SK-N-SH treated with all-trans-retinoic acid at 6 μM for 48 hours (cell line): Measurements from ENCODE around the gene C10orf120.

ENCODE experiments used
- ATAC-seq: fragments of 200-7000 bp; cut with Tn5 transposase; 3 replicates; pipeline ENCODE4 v1.9.1; 2020; ENCODE audit warnings: mild to moderate bottlenecking, moderate library complexity
- ARNTL ChIP-seq: fragments of 450-650 bp; formaldehyde crosslinking; IDR thresholded peaks from 2 replicates; pipeline ENCODE4 v1.5.0; 2020; ENCODE audit warnings: low read depth, mild to moderate bottlenecking, moderate library complexity, borderline replicate concordance
- CSDC2 ChIP-seq: fragments of 250-450 bp; sonication (Bioruptor Pico); IDR thresholded peaks from 2 replicates; pipeline ENCODE4 v1.5.0; 2020; ENCODE audit warnings: mild to moderate bottlenecking, moderate library complexity
- CSRNP3 ChIP-seq: fragments of 250-450 bp; sonication (Bioruptor Pico); IDR thresholded peaks from 2 replicates; pipeline ENCODE4 v1.5.1; 2021; ENCODE audit warnings: mild to moderate bottlenecking, moderate library complexity
- ESRRG ChIP-seq: fragments of 250-450 bp; sonication (Bioruptor Pico); IDR thresholded peaks from 2 replicates; pipeline ENCODE4 v1.6.1; 2021; ENCODE audit warnings: mild to moderate bottlenecking
- GLIS3 ChIP-seq: fragments of 250-450 bp; sonication (Bioruptor Pico); IDR thresholded peaks from 2 replicates; pipeline ENCODE4 v1.5.0; 2020; ENCODE audit warnings: mild to moderate bottlenecking, moderate library complexity
- ISL1 ChIP-seq: fragments of 250-450 bp; sonication (Bioruptor Pico); IDR thresholded peaks from 2 replicates; pipeline ENCODE4 v2.1.2; 2022; ENCODE audit warnings: mild to moderate bottlenecking, moderate library complexity
- OSR1 ChIP-seq: fragments of 250-450 bp; sonication (Bioruptor Pico); IDR thresholded peaks from 2 replicates; pipeline ENCODE4 v1.8.0; 2022; ENCODE audit warnings: moderate library complexity, mild to moderate bottlenecking, inconsistent platforms
- PATZ1 ChIP-seq: fragments of 250-450 bp; sonication (Bioruptor Pico); IDR thresholded peaks from 2 replicates; pipeline ENCODE4 v1.8.0; 2020; ENCODE audit warnings: mild to moderate bottlenecking, moderate library complexity, borderline replicate concordance
- POU6F1 ChIP-seq: fragments of 250-450 bp; sonication (Bioruptor Pico); IDR thresholded peaks from 2 replicates; pipeline ENCODE4 v1.8.0; 2021; ENCODE audit warnings: low read depth, mild to moderate bottlenecking, moderate library complexity, borderline replicate concordance
- PPARA ChIP-seq: fragments of 250-450 bp; sonication (Bioruptor Pico); IDR thresholded peaks from 2 replicates; pipeline ENCODE4 v1.5.0; 2020; ENCODE audit warnings: mild to moderate bottlenecking, borderline replicate concordance
- SNAI2 ChIP-seq: fragments of 250-450 bp; sonication (Bioruptor Pico); IDR thresholded peaks from 2 replicates; pipeline ENCODE4 v1.5.0; 2020; ENCODE audit warnings: mild to moderate bottlenecking, moderate library complexity
- TCF4 ChIP-seq: fragments of 250-450 bp; sonication (Bioruptor Pico); IDR thresholded peaks from 2 replicates; pipeline ENCODE4 v1.8.0; 2021; ENCODE audit warnings: mild to moderate bottlenecking, moderate library complexity, borderline replicate concordance
- TOX ChIP-seq: fragments of 250-450 bp; sonication (Bioruptor Pico); IDR thresholded peaks from 2 replicates; pipeline ENCODE4 v1.8.0; 2021; ENCODE audit warnings: mild to moderate bottlenecking, moderate library complexity, borderline replicate concordance
- ZC3H10 ChIP-seq: fragments of 250-450 bp; sonication (Bioruptor Pico); IDR thresholded peaks from 2 replicates; pipeline ENCODE4 v1.5.1; 2021; ENCODE audit warnings: mild to moderate bottlenecking, moderate library complexity
- ZFP3 ChIP-seq: fragments of 250-450 bp; sonication (Bioruptor Pico); IDR thresholded peaks from 2 replicates; pipeline ENCODE4 v1.5.0; 2020; ENCODE audit warnings: mild to moderate bottlenecking, moderate library complexity
- ZFP30 ChIP-seq: fragments of 450-650 bp; formaldehyde crosslinking; IDR thresholded peaks from 2 replicates; pipeline ENCODE4 v1.5.0; 2022; ENCODE audit warnings: mild to moderate bottlenecking, moderate library complexity
- ZNF565 ChIP-seq: fragments of 450-650 bp; formaldehyde crosslinking; conservative IDR thresholded peaks from 2 replicates; pipeline ENCODE4 v1.5.0; 2020; ENCODE audit warnings: low read depth, mild to moderate bottlenecking, moderate library complexity
- ZNF70 ChIP-seq: fragments of 450-650 bp; formaldehyde crosslinking; IDR thresholded peaks from 2 replicates; pipeline ENCODE4 v1.5.0; 2020; ENCODE audit warnings: mild to moderate bottlenecking, moderate library complexity
- ZNF8 ChIP-seq: fragments of 450-650 bp; formaldehyde crosslinking; IDR thresholded peaks from 2 replicates; pipeline ENCODE4 v1.5.0; 2020; ENCODE audit warnings: mild to moderate bottlenecking, moderate library complexity
- TF ChIP-seq, protein P1 (sequence below): fragments of 250-450 bp; sonication (Bioruptor Pico); IDR thresholded peaks from 2 replicates; pipeline ENCODE4 v1.5.0; 2020; ENCODE audit warnings: mild to moderate bottlenecking, moderate library complexity

The C10orf120 gene

DNA sequence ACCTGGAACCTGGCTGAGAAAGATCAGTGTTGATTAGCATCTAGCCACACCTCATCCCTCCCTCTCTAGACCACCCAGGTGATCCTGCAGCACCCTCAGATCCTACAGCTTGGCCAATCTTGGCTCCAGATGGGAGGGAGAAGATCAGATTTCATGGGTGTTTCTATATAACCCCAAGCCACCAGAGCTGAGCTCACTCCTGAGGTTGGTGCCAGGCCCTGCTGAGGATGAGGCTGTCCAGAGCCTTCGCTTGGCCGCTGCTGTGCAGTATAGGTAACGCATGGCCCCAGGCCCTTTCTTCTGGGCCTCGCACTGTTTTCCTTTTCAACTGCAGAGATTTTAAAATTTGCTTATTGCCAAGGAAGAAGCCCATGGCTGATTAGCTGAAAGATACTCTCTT is 27.0 kb downstream of the C10orf120 start:
- TF ChIP-seq ZNF70 (no peak), ZFP3 (CRISPR knock-in tag) (no peak), CSRNP3 (no peak), GLIS3 (no peak), PATZ1 (CRISPR knock-in tag) (no peak), ISL1 (CRISPR knock-in tag) (no peak), OSR1 (CRISPR knock-in tag) (no peak), CSDC2 (no peak), PPARA (CRISPR knock-in tag) (no peak), SNAI2 (CRISPR knock-in tag) (no peak)
- no peak for ATAC-seq

GRCh38 chr10:122671355-122671754 is 28.3 kb downstream of the C10orf120 start:
- ATAC-seq = no peak
- TF ChIP-seq TCF4 (no peak), ARNTL (CRISPR knock-in tag) (no peak), ZNF8 (no peak), ZNF70 (no peak), CSRNP3 (no peak), ESRRG (no peak), CSDC2 (no peak), ZNF565 (no peak), ZFP30 (no peak), TOX (no peak), PATZ1 (CRISPR knock-in tag) (no peak), SNAI2 (CRISPR knock-in tag) (no peak), GLIS3 (no peak)
- TF ChIP-seq, protein P1, sequence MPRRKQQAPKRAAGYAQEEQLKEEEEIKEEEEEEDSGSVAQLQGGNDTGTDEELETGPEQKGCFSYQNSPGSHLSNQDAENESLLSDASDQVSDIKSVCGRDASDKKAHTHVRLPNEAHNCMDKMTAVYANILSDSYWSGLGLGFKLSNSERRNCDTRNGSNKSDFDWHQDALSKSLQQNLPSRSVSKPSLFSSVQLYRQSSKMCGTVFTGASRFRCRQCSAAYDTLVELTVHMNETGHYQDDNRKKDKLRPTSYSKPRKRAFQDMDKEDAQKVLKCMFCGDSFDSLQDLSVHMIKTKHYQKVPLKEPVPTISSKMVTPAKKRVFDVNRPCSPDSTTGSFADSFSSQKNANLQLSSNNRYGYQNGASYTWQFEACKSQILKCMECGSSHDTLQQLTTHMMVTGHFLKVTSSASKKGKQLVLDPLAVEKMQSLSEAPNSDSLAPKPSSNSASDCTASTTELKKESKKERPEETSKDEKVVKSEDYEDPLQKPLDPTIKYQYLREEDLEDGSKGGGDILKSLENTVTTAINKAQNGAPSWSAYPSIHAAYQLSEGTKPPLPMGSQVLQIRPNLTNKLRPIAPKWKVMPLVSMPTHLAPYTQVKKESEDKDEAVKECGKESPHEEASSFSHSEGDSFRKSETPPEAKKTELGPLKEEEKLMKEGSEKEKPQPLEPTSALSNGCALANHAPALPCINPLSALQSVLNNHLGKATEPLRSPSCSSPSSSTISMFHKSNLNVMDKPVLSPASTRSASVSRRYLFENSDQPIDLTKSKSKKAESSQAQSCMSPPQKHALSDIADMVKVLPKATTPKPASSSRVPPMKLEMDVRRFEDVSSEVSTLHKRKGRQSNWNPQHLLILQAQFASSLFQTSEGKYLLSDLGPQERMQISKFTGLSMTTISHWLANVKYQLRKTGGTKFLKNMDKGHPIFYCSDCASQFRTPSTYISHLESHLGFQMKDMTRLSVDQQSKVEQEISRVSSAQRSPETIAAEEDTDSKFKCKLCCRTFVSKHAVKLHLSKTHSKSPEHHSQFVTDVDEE = no peak

- no peak for ATAC-seq
- TF ChIP-seq POU6F1 = no peak
- TF ChIP-seq, protein P1 = no peak
- TF ChIP-seq CSRNP3 = no peak
- no peak for TF ChIP-seq PATZ1 (CRISPR knock-in tag)
- no peak for TF ChIP-seq ZNF70
- TF ChIP-seq ISL1 (CRISPR knock-in tag) = no peak
- TF ChIP-seq ZC3H10 (CRISPR knock-in tag) = no peak
- no peak for TF ChIP-seq ZFP3 (CRISPR knock-in tag)
- TF ChIP-seq ESRRG = no peak
- no peak for TF ChIP-seq TOX
- TF ChIP-seq OSR1 (CRISPR knock-in tag) = no peak
Measured at GRCh38 chr10:122669842-122670241, 29.8 kb downstream of the C10orf120 start.
